NB4 (cell line): ENCODE data around the gene MOV10.

Source experiments
- CTCF ChIP-seq: IDR thresholded peaks from one replicate; pipeline ENCODE4 v1.5.1; 2012; ENCODE audit warnings: low read depth, low read length
- MAX ChIP-seq: IDR thresholded peaks from 2 replicates; pipeline ENCODE4 v1.6.1; 2011; ENCODE audit warnings: low read depth, low read length
- MYC ChIP-seq: IDR thresholded peaks from 2 replicates; pipeline ENCODE4 v1.6.1; 2011; ENCODE audit warnings: low read depth, low read length
- POLR2A ChIP-seq: IDR thresholded peaks from 2 replicates; pipeline ENCODE4 v1.6.1; 2011; ENCODE audit warnings: mild to moderate bottlenecking; ENCODE audit not compliant: insufficient read length; ENCODE audit errors: extremely low read depth

DNA sequence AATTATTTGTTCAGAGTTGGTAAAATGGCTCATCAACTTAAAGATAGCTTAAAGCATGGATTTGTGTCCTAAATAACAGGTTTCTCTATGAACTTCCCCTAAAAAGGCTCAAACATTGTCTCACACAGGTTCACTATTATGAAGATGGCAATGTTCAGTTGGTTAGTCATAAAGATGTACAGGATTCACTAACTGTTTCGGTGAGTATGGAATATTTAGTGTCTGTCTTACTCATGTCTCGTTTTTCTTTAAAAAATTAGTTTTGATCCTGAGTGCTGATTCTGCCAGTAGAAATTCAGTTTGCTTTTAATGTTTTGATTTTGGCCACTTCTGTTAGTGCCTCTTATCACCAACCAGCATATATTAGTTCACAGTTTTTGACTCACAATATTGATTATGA lies 7.5 kb upstream of the MOV10 start:
- no peak for TF ChIP-seq POLR2A
- no peak for TF ChIP-seq CTCF
- TF ChIP-seq MYC: no peak
- no peak for TF ChIP-seq MAX
